Left ventricle myocardium superior (tissue), 1 donor: ENCODE data around the gene TAS2R3. TPM values are rescaled to one million over a fixed set of nuclear protein-coding genes. Genes with fewer than 3 reads are reported as not detected.
"Not testable (repeated sequence)": the region's sequence is repeated elsewhere in the genome, so short reads cannot be mapped to it uniquely, and the experiment has no call there.

ENCODE experiments used
- ATAC-seq: fragments of 200-7000 bp; cut with Tn5 transposase; one replicate; pipeline ENCODE4 v1.9.1; 2020; ENCODE audit warnings: mild to moderate bottlenecking, moderate library complexity
- DNase-seq: peaks from one replicate; pipeline ENCODE4 v3.0.0-alpha.2; 2020
- intact Hi-C: fragments of 100-400 bp; cut with micrococcal nuclease; formaldehyde crosslinking; loops from one replicate; pipeline ENCODE4 v1.11.0; 2022
- total RNA-seq: library from RNA; stranded (reverse); fragmentation: NEBNext Ultra II Directional; extraction: Animal tissue kit (Norgen Biotek cat#: 25700); gene quantifications from one replicate; pipeline ENCODE4 v1.2.1, GENCODE V29; 2021
- donor health status: DM: no; HTN: yes; CAD: no; lungs with severe emphysema.

The TAS2R3 gene
- total RNA-seq, 1 donor from 2014 or later = 0.47 TPM

DNA sequence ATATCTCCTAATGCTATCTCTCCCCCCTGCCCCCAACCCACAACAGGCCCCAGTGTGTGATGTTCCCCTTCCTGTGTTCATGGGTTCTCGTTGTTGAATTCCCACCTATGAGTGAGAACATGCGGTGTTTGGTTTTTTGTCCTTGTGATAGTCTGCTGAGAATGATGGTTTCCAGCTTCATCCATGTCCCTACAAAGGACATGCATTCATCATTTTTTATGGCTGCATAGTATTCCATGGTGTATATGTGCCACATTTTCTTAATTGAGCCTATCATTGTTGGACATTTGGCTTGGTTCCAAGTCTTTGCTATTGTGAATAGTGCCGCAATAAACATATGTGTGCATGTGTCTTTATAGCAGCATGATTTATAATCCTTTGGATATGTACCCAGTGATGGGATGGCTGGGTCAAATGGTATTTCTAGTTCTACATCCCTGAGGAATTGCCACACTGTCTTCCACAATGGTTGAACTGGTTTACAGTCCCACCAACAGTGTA is 6.2 kb downstream of the TAS2R3 start:
- DNase-seq, ATAC-seq, intact Hi-C loops: not testable (repeated sequence)

DNA sequence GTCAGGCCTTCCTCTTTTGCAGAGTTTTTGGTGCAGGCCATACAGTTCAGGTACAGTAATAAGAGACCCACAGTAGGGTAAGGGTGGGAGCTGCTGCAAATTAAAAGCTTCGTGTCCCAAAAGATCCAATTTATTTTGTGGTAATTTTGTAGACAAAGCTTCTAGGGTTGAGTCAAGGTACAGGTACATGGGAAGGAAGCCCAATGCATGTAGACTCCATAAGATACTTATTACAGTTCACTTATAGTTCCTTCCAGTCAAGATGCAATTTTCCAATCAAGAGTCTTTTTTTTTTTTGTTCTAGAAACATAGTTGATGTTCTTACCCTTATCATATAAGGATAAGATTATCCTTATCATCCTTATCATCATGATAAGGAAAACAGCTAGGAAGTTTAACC is 12.5 kb downstream of the TAS2R3 start, which contains the start of gene TAS2R4:
TAS2R4 (plus strand) TSS at position 301 of the 400 bp plus-strand sequence. CDS start 1,815 bp downstream, outside the sequence.
- ATAC-seq = no peak
- intact Hi-C loops = no loop called here

DNA sequence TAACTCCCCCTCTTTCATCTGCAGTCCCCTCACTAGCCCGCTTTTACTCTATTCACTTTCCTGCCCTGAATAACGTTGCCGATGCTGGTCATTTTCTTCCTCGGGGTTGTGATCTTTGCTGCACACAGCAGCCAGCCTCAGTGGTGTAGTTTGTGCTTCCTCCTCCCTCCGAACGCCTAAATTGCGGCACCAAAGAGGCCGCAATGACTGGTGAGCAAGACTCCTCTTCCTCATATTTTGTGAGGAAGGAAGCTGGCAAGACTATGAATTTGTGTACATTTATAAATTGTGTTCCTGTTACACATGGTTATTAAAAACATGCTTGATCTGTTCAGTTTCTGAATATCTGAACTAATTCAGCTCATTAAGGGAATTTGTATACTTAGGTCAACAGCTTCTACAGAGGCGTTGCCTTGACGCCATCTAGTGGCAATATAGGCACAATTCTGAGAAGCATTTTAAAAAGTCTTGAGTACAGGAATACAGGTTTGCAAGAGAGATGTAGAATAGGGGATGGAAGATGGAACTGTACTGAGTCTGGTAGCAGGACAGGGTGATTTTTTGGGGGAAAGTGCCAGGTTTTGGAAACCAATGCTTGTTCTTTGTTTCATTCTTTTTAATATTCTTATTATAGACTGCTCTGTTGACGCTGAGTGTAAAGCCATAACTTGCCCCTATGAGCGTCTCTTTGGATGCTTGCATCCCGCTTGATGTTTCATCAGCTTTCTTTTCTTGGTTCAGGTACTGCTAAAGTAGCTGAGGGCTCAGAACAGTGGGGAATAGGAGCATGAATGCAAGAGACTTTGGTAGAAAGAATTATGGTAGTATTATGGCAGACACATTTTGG is 22.0 kb downstream of the TAS2R3 start:
- ATAC-seq (peak; percentile 41), DNase-seq (no peak)
- intact Hi-C loops = loop anchor here (10.0 kb wide), 1 partner anchor 131 kb away; no protein-coding TSS in a partner anchor

More for the DNA sequence above, 12.5 kb downstream of the TAS2R3 start, which contains the start of gene TAS2R4:
- no peak for DNase-seq

DNA sequence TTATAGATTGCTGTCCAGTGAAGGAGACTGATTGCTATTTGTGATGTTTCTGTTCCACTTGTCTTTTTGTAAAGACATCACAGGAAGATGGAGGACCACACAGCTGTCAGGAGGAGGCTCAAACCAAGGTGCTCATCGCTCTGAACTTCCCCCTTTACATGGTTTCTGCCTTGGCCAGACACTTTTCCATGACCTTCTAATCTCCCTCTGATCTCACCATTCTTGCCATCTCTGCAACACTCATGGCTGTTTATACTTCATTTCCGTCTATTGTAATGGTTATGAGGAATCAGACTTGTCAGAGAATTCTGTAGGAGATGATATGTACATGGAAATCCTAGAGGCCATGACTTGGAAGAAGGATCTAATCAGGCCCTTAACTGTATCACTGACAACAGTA is 24.4 kb downstream of the TAS2R3 start:
- intact Hi-C loops = loop anchor here (10.0 kb wide), 1 partner anchor 133 kb away; no protein-coding TSS in a partner anchor
- ATAC-seq = no peak

DNA sequence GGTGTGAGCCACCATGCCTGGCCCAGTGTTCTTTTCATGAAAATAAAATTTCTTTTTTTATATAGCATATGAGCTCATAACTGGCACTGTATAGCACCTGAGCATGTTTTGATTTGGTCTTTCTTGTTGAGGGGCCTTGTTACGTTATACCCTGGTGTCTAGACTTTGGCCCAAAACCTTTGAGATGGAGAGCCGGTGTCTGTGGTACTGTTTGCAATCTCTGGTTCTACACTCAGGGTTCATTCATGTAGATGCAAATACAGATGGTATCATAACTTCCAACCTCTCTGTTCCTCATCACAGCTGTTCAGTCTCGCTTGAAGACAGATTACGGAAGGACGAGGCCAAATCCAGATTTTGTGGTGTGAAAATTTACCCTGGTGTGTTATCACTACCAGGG is 26.0 kb downstream of the TAS2R3 start, which contains the start of gene TAS2R5:
TAS2R5 (plus strand) TSS at position 301 of the 400 bp plus-strand sequence. CDS start 145 bp downstream, outside the sequence.
- intact Hi-C loops = loop anchor here (10.0 kb wide), 1 partner anchor 135 kb away; no protein-coding TSS in a partner anchor
- no peak for DNase-seq
- ATAC-seq = no peak

More for the DNA sequence above, 24.4 kb downstream of the TAS2R3 start:
- DNase-seq = no peak

DNA sequence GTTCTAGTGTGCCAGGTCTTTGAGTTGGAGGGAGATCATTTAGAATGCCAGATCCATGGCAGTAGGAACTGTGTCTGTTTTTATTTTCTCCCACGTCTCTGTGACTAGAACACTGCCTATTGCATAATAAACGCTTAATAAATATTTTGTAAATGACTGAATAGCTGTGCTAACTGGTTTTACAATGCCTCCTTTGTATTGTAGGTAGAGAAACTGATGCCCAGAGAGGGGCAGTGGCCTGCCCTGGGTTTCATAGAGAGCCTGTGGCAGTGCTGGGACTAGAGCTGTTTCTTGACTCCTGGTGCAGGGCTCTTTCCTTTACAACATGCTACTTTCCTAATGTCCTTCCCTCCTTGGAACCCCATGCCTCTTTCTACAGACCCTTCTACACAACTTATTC is 28.6 kb downstream of the TAS2R3 start:
- no peak for DNase-seq
- ATAC-seq = no peak
- intact Hi-C loops = no loop called here

Other genes starting within 250 kb of the TAS2R3 start
- gene AGK, start 212.7 kb upstream of the TAS2R3 start, total RNA-seq = 37.7 TPM
- 10.8 TPM for gene DENND11, start 61.9 kb upstream of the TAS2R3 start, total RNA-seq
- gene WEE2, start 55.7 kb upstream of the TAS2R3 start, total RNA-seq = not detected
- gene SSBP1, start 25.7 kb upstream of the TAS2R3 start, total RNA-seq = 98.4 TPM
- gene TAS2R4, start 12.6 kb downstream of the TAS2R3 start, total RNA-seq = 0.20 TPM
- not detected for gene TAS2R5, start 26.1 kb downstream of the TAS2R3 start, total RNA-seq
- gene PRSS37, start 77.4 kb downstream of the TAS2R3 start, total RNA-seq = not detected
- not detected for gene OR9A4, start 152.3 kb downstream of the TAS2R3 start, total RNA-seq
- 0.50 TPM for gene CLEC5A, start 182.9 kb downstream of the TAS2R3 start, total RNA-seq
- gene TAS2R38, start 209.7 kb downstream of the TAS2R3 start, total RNA-seq = not detected
- 1.1 TPM for gene MGAM, start 231.8 kb downstream of the TAS2R3 start, total RNA-seq